IMR-90 (cell line): ENCODE data around the gene PRR5L. TPM values are rescaled to one million over a fixed set of nuclear protein-coding genes. Genes with fewer than 3 reads are reported as not detected.

Experiments
- ATAC-seq: fragments of 200-7000 bp; cut with Tn5 transposase; 2 replicates; pipeline ENCODE4 v1.9.1; 2020; ENCODE audit warnings: low read depth, mild to moderate bottlenecking, moderate library complexity
- BruUV-seq: library from RNA; stranded (reverse); fragments of 400-500 nt; replicated peaks from 2 replicates; lab custom pipeline; 2021; lab: Mats Ljungman, UMichigan
- CTCF ChIA-PET: fragments of 300-600 bp; formaldehyde crosslinking; extraction: SDS; loops from one replicate; lab custom pipeline; 2021; ENCODE audit warnings: antibody characterized with exemption; lab: Yijun Ruan, JAX
- POLR2A ChIA-PET: fragments of 300-600 bp; sonication (Branson Sonifier 250); formaldehyde crosslinking; loops from one replicate; lab custom pipeline; 2022; ENCODE audit warnings: antibody characterized with exemption; ENCODE audit not compliant: unreplicated experiment; lab: Charles Lee
- DNase-seq: peaks from one replicate; pipeline ENCODE4 v3.0.0; 2013
- H2AFZ ChIP-seq: replicated peaks from 2 replicates; pipeline ENCODE3; 2013; ENCODE audit warnings: low read length, mild to moderate bottlenecking; ENCODE audit not compliant: poor library complexity
- H2AK5ac ChIP-seq: 2 replicates; pipeline ENCODE4 v1.6.1; 2013; ENCODE audit warnings: low read depth, low read length, inconsistent platforms
- H2AK9ac ChIP-seq: replicated peaks from 2 replicates; pipeline ENCODE3; 2013; ENCODE audit warnings: mild to moderate bottlenecking, low read depth, low read length, moderate library complexity; ENCODE audit not compliant: poor library complexity
- H2BK120ac ChIP-seq: 2 replicates; pipeline ENCODE4 v1.6.1; 2013; ENCODE audit warnings: low read depth, low read length, inconsistent platforms
- H2BK15ac ChIP-seq: 3 replicates; pipeline ENCODE4 v1.6.1; 2013; ENCODE audit warnings: low read depth, low read length, inconsistent platforms
- H2BK20ac ChIP-seq: 2 replicates; pipeline ENCODE4 v1.6.1; 2013; ENCODE audit warnings: low read depth, mild to moderate bottlenecking, inconsistent platforms, low read length, moderate library complexity
- H2BK5ac ChIP-seq: 2 replicates; pipeline ENCODE4 v1.6.1; 2013; ENCODE audit warnings: mild to moderate bottlenecking, low read depth, low read length, inconsistent platforms; ENCODE audit not compliant: poor library complexity, severe bottlenecking
- H3K14ac ChIP-seq: replicated peaks from 2 replicates; pipeline ENCODE4 v1.6.1; 2013; ENCODE audit warnings: low read depth, low read length, inconsistent platforms
- H3K18ac ChIP-seq: 2 replicates; pipeline ENCODE4 v1.6.1; 2013; ENCODE audit warnings: low read depth, low read length, control low read depth
- H3K23ac ChIP-seq: 2 replicates; pipeline ENCODE4 v1.6.1; 2013; ENCODE audit warnings: low read depth, low read length, inconsistent platforms
- H3K27ac ChIP-seq: 2 replicates; pipeline ENCODE4 v1.5.1; 2013; ENCODE audit warnings: mild to moderate bottlenecking, control low read depth, low read length; ENCODE audit not compliant: insufficient read depth
- H3K27me3 ChIP-seq: 2 replicates; pipeline ENCODE4 v1.6.1; 2013; ENCODE audit warnings: low read length; ENCODE audit not compliant: control insufficient read depth, insufficient read depth
- H3K36me3 ChIP-seq: 2 replicates; pipeline ENCODE4 v1.6.1; 2013; ENCODE audit warnings: low read length, mixed read lengths; ENCODE audit not compliant: control insufficient read depth, insufficient read depth
- H3K4ac ChIP-seq: 2 replicates; pipeline ENCODE4 v1.6.1; 2013; ENCODE audit warnings: low read depth, low read length, inconsistent platforms
- H3K4me1 ChIP-seq: 2 replicates; pipeline ENCODE4 v1.6.1; 2013; ENCODE audit warnings: low read length, mixed read lengths; ENCODE audit not compliant: control insufficient read depth, insufficient read depth
- H3K4me2 ChIP-seq: 2 replicates; pipeline ENCODE4 v1.6.1; 2013; ENCODE audit warnings: low read depth, mild to moderate bottlenecking, control low read depth, low read length, moderate library complexity
- H3K4me3 ChIP-seq: 2 replicates; pipeline ENCODE4 v1.5.1; 2013; ENCODE audit warnings: low read depth, mild to moderate bottlenecking, control low read depth, low read length, moderate library complexity; ENCODE audit not compliant: insufficient read depth
- H3K56ac ChIP-seq: 2 replicates; pipeline ENCODE4 v1.6.1; 2013; ENCODE audit warnings: low read length, inconsistent platforms; ENCODE audit not compliant: insufficient read depth; ENCODE audit errors: extremely low read depth
- H3K79me1 ChIP-seq, 2 experiments: 2 replicates each; pipeline ENCODE4 v1.6.1; 2013; ENCODE audit warnings: low read length in 2 of 2, inconsistent platforms in 1 of 2, low read depth in 1 of 2
- H3K9ac ChIP-seq: 2 replicates; pipeline ENCODE4 v1.6.1; 2013; ENCODE audit warnings: low read depth, low read length, control low read depth
- H3K9me1 ChIP-seq: 2 replicates; pipeline ENCODE4 v1.6.1; 2013; ENCODE audit warnings: low read length, inconsistent platforms; ENCODE audit not compliant: insufficient read depth
- H3K9me3 ChIP-seq: 2 replicates; pipeline ENCODE4 v1.6.1; 2013; ENCODE audit warnings: low read length; ENCODE audit not compliant: control insufficient read depth, insufficient read depth
- H4K20me1 ChIP-seq: 2 replicates; pipeline ENCODE4 v1.6.1; 2013; ENCODE audit warnings: low read length, inconsistent platforms; ENCODE audit not compliant: insufficient read depth
- H4K5ac ChIP-seq: 2 replicates; pipeline ENCODE4 v1.6.1; 2013; ENCODE audit warnings: mild to moderate bottlenecking, low read depth, low read length, control low read depth
- H4K8ac ChIP-seq, 2 experiments: 2 replicates each; pipeline ENCODE4 v1.6.1; 2013; ENCODE audit warnings: low read depth in 2 of 2, low read length in 2 of 2, control low read depth in 1 of 2, inconsistent platforms in 1 of 2
- H4K91ac ChIP-seq: 2 replicates; pipeline ENCODE4 v1.6.1; 2013; ENCODE audit warnings: low read depth, low read length, inconsistent platforms; ENCODE audit not compliant: insufficient read depth
- BHLHE40 ChIP-seq: fragments of 150-350 bp; IDR thresholded peaks from 2 replicates; pipeline ENCODE4 v1.6.1; 2016; ENCODE audit warnings: mild to moderate bottlenecking, low read depth, low read length
- CEBPB ChIP-seq: IDR thresholded peaks from 2 replicates; pipeline ENCODE4 v1.6.1; 2012; ENCODE audit warnings: low read depth, low read length, improper control_type of control experiment
- CHD1 ChIP-seq: IDR thresholded peaks from 2 replicates; pipeline ENCODE4 v1.6.1; 2012; ENCODE audit warnings: low read depth, low read length, improper control_type of control experiment
- ELK1 ChIP-seq: fragments of 150-350 bp; IDR thresholded peaks from 2 replicates; pipeline ENCODE4 v1.6.1; 2016; ENCODE audit warnings: low read depth, mild to moderate bottlenecking, low read length, moderate library complexity, borderline replicate concordance
- FOS ChIP-seq: fragments of 150-350 bp; IDR thresholded peaks from 2 replicates; pipeline ENCODE4 v1.6.1; 2016; ENCODE audit warnings: low read depth, low read length
- MAFK ChIP-seq: IDR thresholded peaks from 2 replicates; pipeline ENCODE4 v1.6.1; 2012; ENCODE audit warnings: low read depth, low read length, improper control_type of control experiment
- MAZ ChIP-seq: IDR thresholded peaks from 2 replicates; pipeline ENCODE4 v1.6.1; 2012; ENCODE audit warnings: low read depth, mild to moderate bottlenecking, low read length, improper control_type of control experiment, moderate library complexity, borderline replicate concordance
- MXI1 ChIP-seq: IDR thresholded peaks from 2 replicates; pipeline ENCODE4 v1.6.1; 2012; ENCODE audit warnings: low read depth, mild to moderate bottlenecking, low read length, moderate library complexity, borderline replicate concordance
- NFE2L2 ChIP-seq: fragments of 150-350 bp; IDR thresholded peaks from 2 replicates; pipeline ENCODE4 v1.6.1; 2016; ENCODE audit warnings: low read depth, mild to moderate bottlenecking, low read length
- POLR2A ChIP-seq: IDR thresholded peaks from 2 replicates; pipeline ENCODE4 v1.6.1; 2012; ENCODE audit warnings: mild to moderate bottlenecking, low read depth, low read length
- RCOR1 ChIP-seq: IDR thresholded peaks from 2 replicates; pipeline ENCODE4 v1.6.1; 2012; ENCODE audit warnings: mild to moderate bottlenecking, low read length, improper control_type of control experiment; ENCODE audit not compliant: insufficient replicate concordance
- RFX5 ChIP-seq: IDR thresholded peaks from 2 replicates; pipeline ENCODE4 v1.8.0; 2012; ENCODE audit warnings: low read depth, mild to moderate bottlenecking, low read length, moderate library complexity
- SMC3 ChIP-seq: fragments of 150-350 bp; IDR thresholded peaks from 2 replicates; pipeline ENCODE4 v1.6.1; 2016; ENCODE audit warnings: low read depth, mild to moderate bottlenecking, antibody characterized with exemption, low read length, moderate library complexity
- USF2 ChIP-seq: fragments of 150-350 bp; IDR thresholded peaks from 2 replicates; pipeline ENCODE4 v1.6.1; 2017; ENCODE audit warnings: mild to moderate bottlenecking, antibody characterized with exemption, low read length, low read depth
- WGBS, 2 experiments: methylation state at CpG; one replicate each; pipeline versions ENCODE4 v1.1.5 to v1.1.7; 2013; ENCODE audit warnings: missing lambda C conversion rate in 2 of 2; ENCODE audit not compliant: insufficient read length in 1 of 2; ENCODE audit errors: extremely low coverage in 2 of 2; 5-methylcytosine and 5-hydroxymethylcytosine counted together
- dilution Hi-C: fragments of 300-500 bp; cut with HindIII; formaldehyde crosslinking; loops from one replicate; pipeline ENCODE4 v1.14.3; 2018; ENCODE audit warnings: low sequenced_read_pairs; ENCODE audit not compliant: unreplicated experiment
- in situ Hi-C: fragments of 300-500 bp; cut with MboI; formaldehyde crosslinking; loops from 3 replicates; pipeline ENCODE4 v1.14.3; 2019; ENCODE audit warnings: low sequenced_read_pairs, inconsistent platforms, mixed read lengths
- intact Hi-C: fragments of 100-400 bp; cut with micrococcal nuclease; formaldehyde crosslinking; loops from 2 replicates; pipeline ENCODE4 v1.10.0; 2022
- polyA plus RNA-seq, 3 experiments: library from polyadenylated mRNA; depleted of rRNA; stranded (reverse); fragments of >200 nt; gene quantifications; 2 replicates each; pipeline ENCODE4 v1.2.3, GENCODE V29; 2012; ENCODE audit warnings: low replicate concordance in 1 of 3
- total RNA-seq: library from RNA; depleted of rRNA; stranded (reverse); fragments of >200 nt; gene quantifications from 2 replicates; pipeline ENCODE4 v1.2.3, GENCODE V29; 2012

The PRR5L gene
- total and polyA plus RNA-seq, 2 of the 4 experiments (the other 2 are of a cell fraction): 2.9 to 3.6 TPM

- no peak overlapping the region for H3K4me3 ChIP-seq
- H3K23ac ChIP-seq: 0 out of 2 replicates have a peak overlapping the region, but pooled peaks have one; percentile 53
- H4K91ac ChIP-seq: no peak overlapping the region
- no peaks in the 10 kb centered on the region for H3K27me3 ChIP-seq
- no peak overlapping the region for H2BK120ac ChIP-seq
- dilution Hi-C loops (loop anchor here (10.0 kb wide), 1 partner anchor 193 kb away; the partner anchor contains the start of gene PRR5L), in situ Hi-C loops (loop anchor here (10.0 to 25.0 kb wide), 2 partner anchors 676 to 753 kb away; no protein-coding TSS in a partner anchor), intact Hi-C loops (no loop called here)
- H2BK15ac ChIP-seq: no peak overlapping the region
- H3K9ac ChIP-seq: no peak overlapping the region
- H2BK20ac ChIP-seq: no peak overlapping the region; the same call in 1 of the 2 replicates
- H3K9me1 ChIP-seq: no peaks in the 10 kb centered on the region
- H4K8ac ChIP-seq: no peak overlapping the region
- no peaks in the 10 kb centered on the region for H3K9me3 ChIP-seq
- peaks cover 1% of the 10 kb centered on the region; the same call in 1 of the 2 replicates for H3K4me1 ChIP-seq
- H2BK5ac ChIP-seq: no peak overlapping the region
- POLR2A ChIA-PET: no interaction called here
- no CpG with 5 or more reads among the region's 5 CpGs for WGBS, 2 experiments
- H2AK9ac ChIP-seq: no peak overlapping the region
- no TSS peak for BruUV-seq
- DNase-seq (no peak), ATAC-seq (no peak)
- H3K27ac ChIP-seq: no peak overlapping the region
- peak overlapping the region; percentile 87; the same call in 1 of the 2 replicates for H3K14ac ChIP-seq
- H2AFZ ChIP-seq: no peak overlapping the region
- no peak overlapping the region for H3K56ac ChIP-seq
- CTCF ChIA-PET: interaction anchor here (0.7 to 3.3 kb wide), 4 partner anchors 9 to 205 kb away, joined by 3 to 12 read pairs (median 5); partner anchors contain the start of gene TRAF6
- H3K18ac ChIP-seq: no peak overlapping the region
- TF ChIP-seq MAZ (no peak), SMC3 (no peak), USF2 (no peak), MXI1 (no peak), BHLHE40 (no peak), ELK1 (no peak), RCOR1 (no peak), CHD1 (no peak), MAFK (no peak), RFX5 (no peak), CEBPB (no peak), NFE2L2 (no peak), FOS (no peak), POLR2A (no peak)
- peaks cover 19 to 48% of the 10 kb centered on the region in 2 experiments for H3K79me1 ChIP-seq
- H4K5ac ChIP-seq: no peak overlapping the region
- peaks cover 36% of the 10 kb centered on the region for H3K36me3 ChIP-seq
- H3K4ac ChIP-seq: peak overlapping the region; percentile 46; the same call in 1 of the 2 replicates
- no peaks in the 10 kb centered on the region; the same call in 1 of the 2 replicates for H4K20me1 ChIP-seq
- no peak overlapping the region for H3K4me2 ChIP-seq
- H2AK5ac ChIP-seq: peak overlapping the region; percentile 63; the same call in 1 of the 2 replicates
These were observed 192.0 kb downstream of the PRR5L start for GRCh38 chr11:36488096-36488495.
